Measurements from ENCODE around the gene ETV3.

Gene ETV3

DNA sequence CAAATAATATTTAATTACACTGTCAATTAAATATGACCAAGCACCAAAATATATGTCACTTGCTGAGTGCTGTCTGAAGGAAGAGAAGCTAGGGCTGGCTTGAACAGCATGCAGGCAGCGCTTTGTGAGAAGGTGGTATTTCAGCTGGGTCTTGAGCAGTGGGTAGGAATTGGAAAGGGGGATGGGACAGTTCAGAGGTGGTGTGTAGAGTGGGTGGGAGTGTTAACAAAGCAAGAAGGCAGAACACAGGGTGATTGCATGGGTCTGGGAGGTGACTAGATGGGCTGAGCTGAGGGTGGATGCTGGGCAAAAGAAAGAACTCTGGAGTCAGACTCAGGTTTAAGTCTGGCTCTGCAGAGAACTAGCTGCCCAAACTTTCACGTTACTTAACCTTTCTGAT is 14.3 kb upstream of the ETV3 start:
- Mint-ChIP-seq H3K27ac (no peak overlapping the region), H3K9me3 (no peaks in the 10 kb centered on the region), H3K36me3 (ENCODE audit: low read depth) (no peaks in the 10 kb centered on the region), H3K4me1 (ENCODE audit: low read depth) (peaks cover 52% of the 10 kb centered on the region), H3K27me3 (peaks cover 8% of the 10 kb centered on the region), H3K4me3 (no peak overlapping the region)

DNA sequence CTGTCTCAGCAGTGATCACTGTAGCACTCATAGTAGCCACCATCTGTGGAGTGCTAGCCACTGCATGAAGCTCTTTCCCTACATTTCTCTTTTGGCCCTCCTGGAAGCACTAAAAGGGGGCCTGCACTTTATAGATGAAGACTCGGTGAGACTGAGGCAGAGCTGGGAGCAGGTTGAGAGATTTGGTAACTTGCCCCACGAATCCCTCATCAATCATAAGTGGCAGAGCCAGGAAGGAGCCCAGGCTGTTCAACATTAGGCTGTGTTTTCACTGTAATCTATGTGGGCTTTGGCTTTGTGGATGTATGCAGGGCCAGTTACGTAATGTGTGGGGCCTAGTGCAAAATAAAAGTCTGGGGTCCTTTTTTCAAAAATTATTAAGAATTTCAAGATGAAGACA is 13.3 kb upstream of the ETV3 start:
- Mint-ChIP-seq H3K9me3 (no peaks in the 10 kb centered on the region), H3K4me1 (ENCODE audit: low read depth) (peaks cover 58% of the 10 kb centered on the region), H3K36me3 (ENCODE audit: low read depth) (no peaks in the 10 kb centered on the region), H3K27ac (no peak overlapping the region), H3K4me3 (no peak overlapping the region), H3K27me3 (no peaks in the 10 kb centered on the region)

DNA sequence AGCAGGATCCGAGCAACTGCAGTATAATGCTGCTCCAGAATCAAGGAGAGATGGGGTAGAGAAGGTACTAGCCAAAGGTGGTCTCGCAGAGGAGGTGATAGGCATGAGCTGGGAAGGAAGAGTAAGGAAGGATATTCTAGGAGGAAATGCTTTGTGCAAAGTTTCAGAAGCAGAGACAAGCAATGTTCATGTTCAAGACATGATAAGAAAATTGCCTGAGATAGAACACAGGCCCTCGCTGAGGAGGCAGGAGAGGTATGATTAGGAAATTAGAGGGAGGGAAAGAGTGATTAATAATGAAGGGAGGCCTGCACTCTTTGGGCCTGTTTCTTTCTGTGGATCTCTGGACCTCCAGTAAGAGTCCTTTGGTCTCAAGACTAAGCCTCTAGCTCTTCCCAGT is 12.9 kb upstream of the ETV3 start:
- Mint-ChIP-seq H3K4me3 (no peak overlapping the region), H3K27ac (no peak overlapping the region), H3K4me1 (ENCODE audit: low read depth) (peaks cover 58% of the 10 kb centered on the region)

DNA sequence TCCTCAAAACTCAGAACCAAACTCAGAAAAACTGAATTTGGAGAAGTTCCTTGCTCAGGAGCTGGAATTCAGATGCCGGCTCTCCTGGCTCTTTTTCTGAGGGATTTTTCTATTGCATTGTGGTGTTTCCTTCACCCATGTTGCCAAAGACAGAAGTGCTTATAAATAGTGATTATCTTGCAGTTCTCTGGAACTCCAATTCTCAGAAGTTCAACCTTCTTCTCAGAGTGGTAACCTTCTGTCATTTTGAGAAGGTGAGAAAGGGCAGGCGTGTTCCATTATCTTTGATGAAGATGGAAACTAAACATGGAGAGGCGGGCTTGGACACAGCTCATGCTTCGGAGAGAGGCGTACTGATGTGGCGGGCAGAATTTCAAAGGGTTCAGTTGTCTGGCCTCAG is 12.4 kb upstream of the ETV3 start:
- Mint-ChIP-seq H3K4me3 (no peak overlapping the region), H3K9me3 (no peaks in the 10 kb centered on the region), H3K27ac (no peak overlapping the region), H3K27me3 (no peaks in the 10 kb centered on the region), H3K36me3 (ENCODE audit: low read depth) (no peaks in the 10 kb centered on the region), H3K4me1 (ENCODE audit: low read depth) (peaks cover 54% of the 10 kb centered on the region)

More for the DNA sequence above, 12.9 kb upstream of the ETV3 start:
- Mint-ChIP-seq H3K27me3 (no peaks in the 10 kb centered on the region), H3K9me3 (no peaks in the 10 kb centered on the region), H3K36me3 (ENCODE audit: low read depth) (no peaks in the 10 kb centered on the region)

DNA sequence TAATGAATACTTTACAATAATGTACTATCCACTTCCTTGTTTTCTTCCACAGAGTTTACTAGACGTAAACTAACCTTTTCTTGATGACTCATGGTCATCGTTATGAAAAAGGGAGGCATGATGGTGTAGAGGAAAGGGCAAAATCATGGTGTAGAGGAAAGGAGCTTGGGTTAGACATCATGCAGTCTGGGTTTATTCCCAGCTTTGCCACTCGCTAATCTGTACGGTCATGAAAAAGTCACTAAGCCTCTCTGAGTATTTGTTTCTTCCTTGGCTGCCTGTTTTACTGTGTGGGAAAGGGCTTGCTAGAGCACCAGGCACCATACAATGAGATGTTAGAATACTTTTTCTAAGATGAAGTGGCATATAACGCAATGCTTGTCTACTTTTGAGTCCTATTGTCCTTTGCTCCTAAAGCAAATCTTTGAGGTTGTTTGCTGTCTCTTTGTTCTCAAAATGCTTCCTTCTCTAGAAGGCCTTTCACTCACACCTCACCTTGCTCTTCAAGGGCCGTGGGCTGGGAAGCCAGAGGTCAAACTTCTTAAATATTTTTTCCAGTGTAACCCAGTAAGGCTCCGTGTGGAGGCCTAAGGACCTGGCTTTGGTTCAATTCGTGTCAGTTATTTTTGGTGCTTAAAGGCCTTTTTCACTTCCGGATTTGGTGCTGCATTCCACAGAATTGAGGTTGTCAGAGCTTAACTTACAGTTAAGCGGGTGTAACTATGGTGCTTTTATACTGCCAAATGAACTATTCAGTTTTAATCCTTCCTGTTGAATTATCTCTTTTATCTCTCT is 9.9 kb upstream of the ETV3 start:
- Mint-ChIP-seq H3K27ac (peak overlapping the region; percentile 26), H3K9me3 (no peaks in the 10 kb centered on the region), H3K36me3 (ENCODE audit: low read depth) (no peaks in the 10 kb centered on the region), H3K4me1 (ENCODE audit: low read depth) (peaks cover 40% of the 10 kb centered on the region), H3K27me3 (no peaks in the 10 kb centered on the region), H3K4me3 (no peak overlapping the region)

DNA sequence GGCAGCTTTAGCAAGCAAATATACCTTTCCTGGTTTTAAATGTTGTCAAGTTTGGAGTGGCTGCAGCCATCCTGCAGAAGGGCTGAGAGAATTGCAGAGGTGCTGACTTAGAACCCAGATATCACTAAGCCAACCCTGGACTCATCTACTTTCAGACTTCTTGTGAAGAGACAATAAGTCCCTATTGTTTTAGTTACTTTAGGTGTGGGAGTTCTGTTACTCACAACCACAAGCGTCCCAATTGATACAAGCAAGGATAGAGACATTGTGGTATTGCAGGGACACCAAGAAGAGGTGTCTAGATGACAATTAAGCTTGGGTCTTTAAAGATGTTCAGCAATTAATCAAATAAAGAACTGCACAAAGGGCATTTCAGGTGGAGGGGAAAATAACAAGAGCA is 8.8 kb upstream of the ETV3 start:
- Mint-ChIP-seq H3K27me3 (no peaks in the 10 kb centered on the region), H3K9me3 (no peaks in the 10 kb centered on the region), H3K4me3 (no peak overlapping the region), H3K36me3 (ENCODE audit: low read depth) (no peaks in the 10 kb centered on the region), H3K27ac (peak overlapping the region; percentile 4), H3K4me1 (ENCODE audit: low read depth) (peaks cover 38% of the 10 kb centered on the region)

DNA sequence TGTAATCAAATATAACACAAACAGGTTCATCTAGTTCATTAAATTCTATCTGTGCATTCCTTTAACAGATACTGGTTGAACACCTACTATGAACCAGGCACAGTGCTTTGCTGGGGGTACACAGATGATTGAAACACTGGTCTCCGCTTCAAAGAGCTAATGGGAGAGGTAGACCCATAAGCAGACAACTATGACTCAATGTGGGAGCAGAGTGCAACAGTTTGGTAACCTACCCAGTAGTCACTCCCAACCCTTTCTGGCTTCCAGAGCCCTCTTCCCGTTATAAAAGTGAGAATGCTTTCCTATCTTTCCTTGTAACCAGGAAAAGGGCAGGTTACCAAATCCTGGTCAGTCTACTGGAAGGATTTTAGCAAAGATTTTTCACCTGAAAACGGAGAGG is 8.0 kb upstream of the ETV3 start:
- Mint-ChIP-seq H3K27ac (no peak overlapping the region), H3K4me3 (no peak overlapping the region), H3K4me1 (ENCODE audit: low read depth) (peaks cover 46% of the 10 kb centered on the region), H3K27me3 (no peaks in the 10 kb centered on the region), H3K36me3 (ENCODE audit: low read depth) (no peaks in the 10 kb centered on the region), H3K9me3 (no peaks in the 10 kb centered on the region)

DNA sequence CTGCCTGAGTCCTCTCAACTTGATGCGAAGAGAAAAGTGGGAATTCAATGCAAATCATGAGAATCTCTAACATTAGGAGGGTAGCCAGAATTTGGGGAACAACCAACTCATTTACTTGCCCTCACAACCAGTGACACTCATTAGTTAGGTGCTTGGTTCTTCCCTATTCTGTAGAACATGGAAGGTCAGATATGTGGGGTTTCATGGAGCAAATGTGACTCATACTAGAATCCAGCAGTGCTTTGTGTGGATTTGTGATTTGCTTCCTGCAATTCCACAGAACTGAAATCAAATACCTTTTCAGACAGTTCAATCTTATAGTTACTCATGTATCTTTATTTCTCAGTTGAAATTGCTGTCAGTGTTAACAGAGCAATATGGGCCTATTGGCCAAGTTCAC is 6.9 kb upstream of the ETV3 start:
- no peaks in the 10 kb centered on the region for H3K27me3 Mint-ChIP-seq
- no peak overlapping the region for H3K4me3 Mint-ChIP-seq
- H3K4me1 Mint-ChIP-seq (ENCODE audit: low read depth), result peaks cover 47% of the 10 kb centered on the region
- no peaks in the 10 kb centered on the region for H3K9me3 Mint-ChIP-seq
- H3K36me3 Mint-ChIP-seq (ENCODE audit: low read depth), result no peaks in the 10 kb centered on the region
- no peak overlapping the region for H3K27ac Mint-ChIP-seq

DNA sequence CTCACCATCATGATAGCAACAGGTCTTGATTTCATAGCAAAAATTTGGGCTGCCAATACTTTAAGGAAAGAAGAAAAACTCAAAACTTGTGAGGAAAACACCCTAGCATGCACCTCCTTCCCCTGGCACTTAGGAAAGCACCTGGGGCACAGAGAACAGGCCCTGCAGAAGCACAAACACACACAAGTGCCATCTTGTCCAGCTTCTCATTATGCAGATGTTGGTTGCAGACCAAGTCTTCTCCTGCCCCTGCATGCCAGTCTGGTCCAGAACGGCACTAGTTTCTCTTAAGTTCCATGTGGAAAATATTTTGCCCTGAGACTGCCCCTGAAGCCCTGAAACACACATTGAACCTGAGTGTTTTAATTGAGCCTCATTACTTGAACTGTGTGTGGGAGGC is 6.3 kb upstream of the ETV3 start:
- no peak overlapping the region for H3K27ac Mint-ChIP-seq
- H3K4me3 Mint-ChIP-seq, result no peak overlapping the region
- H3K36me3 Mint-ChIP-seq (ENCODE audit: low read depth), result no peaks in the 10 kb centered on the region
- H3K4me1 Mint-ChIP-seq (ENCODE audit: low read depth), result peaks cover 52% of the 10 kb centered on the region
- no peaks in the 10 kb centered on the region for H3K9me3 Mint-ChIP-seq
- H3K27me3 Mint-ChIP-seq, result no peaks in the 10 kb centered on the region

DNA sequence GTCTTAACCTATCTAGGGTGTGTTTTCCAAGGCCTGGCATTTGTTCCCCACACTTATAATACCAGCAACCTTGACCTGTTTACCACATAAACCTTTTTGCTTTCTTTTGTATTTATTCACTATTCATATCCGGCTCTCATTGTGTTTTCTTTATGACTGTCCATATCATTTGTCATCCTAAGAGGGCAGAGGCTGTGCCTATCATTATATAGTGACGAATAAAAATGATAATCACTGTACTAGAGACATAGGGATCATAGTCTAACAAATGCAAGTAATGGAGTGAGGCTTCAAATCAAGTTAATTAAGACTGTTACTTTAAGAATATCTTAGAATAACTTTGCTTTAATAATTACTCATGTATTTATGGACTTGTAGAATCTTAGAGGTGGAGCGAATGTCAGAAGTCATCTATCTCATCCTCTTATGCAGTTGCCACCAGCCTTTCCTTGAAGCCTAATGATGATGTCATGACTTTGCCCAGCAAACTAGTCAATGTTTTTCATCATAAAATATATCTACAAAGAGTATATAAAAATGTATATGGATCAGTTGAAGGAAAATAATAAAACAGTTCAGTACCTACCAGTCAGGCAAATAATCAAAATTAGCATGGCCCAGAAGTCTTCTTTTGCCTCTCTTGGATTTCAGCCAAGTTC is 4.7 kb upstream of the ETV3 start:
- Mint-ChIP-seq H3K36me3 (ENCODE audit: low read depth) (no peaks in the 10 kb centered on the region), H3K4me1 (ENCODE audit: low read depth) (peaks cover 48% of the 10 kb centered on the region), H3K4me3 (no peak overlapping the region), H3K9me3 (no peaks in the 10 kb centered on the region), H3K27me3 (no peaks in the 10 kb centered on the region), H3K27ac (no peak overlapping the region)

DNA sequence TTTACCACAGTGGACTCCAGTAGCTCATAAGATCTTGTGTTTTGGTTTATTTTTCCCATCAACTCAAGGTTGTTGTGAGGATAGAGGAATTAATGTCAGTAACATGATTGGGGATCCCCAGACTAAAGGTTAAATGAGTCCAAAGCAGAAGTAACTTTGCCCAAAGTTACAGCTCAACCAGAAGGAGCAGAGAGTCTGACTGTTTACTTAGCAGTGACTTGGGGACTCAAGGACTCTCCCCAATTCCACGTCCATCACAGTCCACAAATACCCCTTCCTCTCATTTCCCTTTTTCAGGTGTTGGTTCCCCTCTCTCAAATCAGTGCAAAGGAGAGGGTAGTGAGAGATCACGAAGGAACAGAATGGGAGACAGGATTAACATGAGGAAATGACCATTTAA is 4.0 kb upstream of the ETV3 start:
- no peaks in the 10 kb centered on the region for H3K9me3 Mint-ChIP-seq
- peaks cover 42% of the 10 kb centered on the region for H3K4me1 Mint-ChIP-seq (ENCODE audit: low read depth)
- H3K36me3 Mint-ChIP-seq (ENCODE audit: low read depth), result peaks cover 6% of the 10 kb centered on the region
- H3K27ac Mint-ChIP-seq, result peak overlapping the region; percentile 23
- H3K27me3 Mint-ChIP-seq, result no peaks in the 10 kb centered on the region
- no peak overlapping the region for H3K4me3 Mint-ChIP-seq

DNA sequence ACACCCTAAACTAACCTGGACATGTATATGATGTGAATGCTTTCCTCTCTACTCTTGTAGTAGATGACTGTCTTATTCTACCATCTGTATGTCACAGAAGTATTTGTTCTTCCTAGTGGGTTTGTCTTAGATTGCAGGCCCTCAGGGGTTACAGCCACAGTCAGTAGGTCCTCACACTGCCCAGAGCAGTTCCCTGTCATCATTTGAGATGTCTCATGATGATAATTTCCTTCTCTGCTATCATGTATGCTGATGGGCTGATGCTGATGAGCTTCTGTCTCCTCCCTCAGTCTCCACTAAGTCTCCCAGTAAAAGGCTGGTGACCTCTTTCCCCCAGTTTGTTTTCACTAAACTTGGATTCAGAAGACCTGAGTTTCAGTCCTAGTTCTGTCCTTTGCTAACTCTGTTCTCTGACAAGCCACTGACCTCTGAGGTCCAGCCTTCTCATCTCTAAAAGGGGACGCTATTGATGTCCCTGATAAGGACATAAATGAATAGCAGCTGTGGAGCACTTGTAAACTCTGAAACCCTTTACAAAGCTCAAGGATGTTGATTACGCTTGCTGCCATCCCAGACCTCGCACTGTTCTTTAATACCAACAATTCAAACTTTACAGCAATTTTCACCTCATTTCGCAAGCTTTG is 3.1 kb upstream of the ETV3 start:
- Mint-ChIP-seq H3K4me1 (ENCODE audit: low read depth) (peaks cover 47% of the 10 kb centered on the region), H3K27me3 (no peaks in the 10 kb centered on the region), H3K36me3 (ENCODE audit: low read depth) (peaks cover 15% of the 10 kb centered on the region), H3K4me3 (peak overlapping the region; percentile 5), H3K27ac (peak overlapping the region; percentile 86), H3K9me3 (no peaks in the 10 kb centered on the region)

DNA sequence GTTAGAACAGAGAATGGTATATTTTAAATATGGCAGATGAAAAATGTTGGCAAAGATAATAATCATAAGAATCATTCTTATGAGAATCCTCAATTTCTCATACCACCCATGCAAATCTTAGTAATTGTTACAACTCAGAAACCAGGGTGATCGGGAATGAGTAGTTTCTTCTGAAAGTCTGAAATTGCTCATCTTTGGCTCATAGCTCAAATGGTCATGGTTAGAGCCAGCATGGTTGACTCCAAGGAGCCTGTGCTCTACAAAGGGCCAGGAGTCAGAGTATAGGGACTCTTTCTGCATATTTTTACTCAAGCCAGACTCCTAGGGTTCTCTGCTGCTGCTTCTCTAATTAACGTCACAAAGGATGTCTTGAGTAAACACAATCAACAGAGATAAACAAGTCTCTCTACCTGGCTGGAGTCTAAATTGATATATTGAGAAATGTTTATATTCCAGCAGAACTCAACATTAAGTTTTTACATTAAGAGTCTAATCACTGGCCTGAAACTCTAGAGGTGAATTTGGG is 1.9 kb upstream of the ETV3 start:
- Mint-ChIP-seq H3K9me3 (no peaks in the 10 kb centered on the region), H3K4me1 (ENCODE audit: low read depth) (peaks cover 59% of the 10 kb centered on the region), H3K36me3 (ENCODE audit: low read depth) (peaks cover 27% of the 10 kb centered on the region), H3K27ac (peak overlapping the region; percentile 86), H3K4me3 (peak overlapping the region; percentile 99), H3K27me3 (no peaks in the 10 kb centered on the region)

DNA sequence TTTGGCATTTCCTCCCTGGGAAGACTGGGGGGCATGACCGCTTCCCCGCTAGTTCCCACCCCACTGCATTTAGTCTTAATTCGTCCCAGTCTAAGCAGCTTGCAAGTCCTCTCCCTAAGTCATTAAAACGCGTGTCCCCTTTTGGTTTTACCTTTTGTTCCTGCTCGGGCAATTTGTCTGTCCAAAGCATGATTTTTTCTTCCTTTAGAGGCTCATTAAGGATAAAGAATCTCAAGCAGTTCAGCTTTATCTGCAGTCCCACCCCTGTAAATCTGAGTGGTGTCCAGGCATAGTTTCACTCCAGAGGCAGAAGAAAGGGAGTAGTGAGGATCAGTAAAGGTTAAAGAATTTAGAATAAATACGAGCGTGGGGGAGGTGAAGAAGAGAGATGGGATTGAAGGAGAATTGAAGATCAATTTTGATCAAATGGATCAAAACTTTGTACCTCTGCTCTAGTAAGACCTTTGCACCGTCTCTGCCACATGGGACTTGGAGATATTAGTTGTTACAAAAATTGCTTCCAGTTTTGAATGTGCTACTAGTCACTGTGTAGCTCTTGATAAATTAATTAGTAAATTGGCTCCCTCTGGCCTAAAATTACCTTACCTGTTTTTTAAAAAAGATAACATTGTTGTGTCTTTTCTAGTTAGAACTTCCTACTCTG is 989 bp upstream of the ETV3 start:
- Mint-ChIP-seq H3K27ac (peak overlapping the region; percentile 86), H3K9me3 (no peaks in the 10 kb centered on the region), H3K27me3 (no peaks in the 10 kb centered on the region)

More for the DNA sequence above, 989 bp upstream of the ETV3 start:
- Mint-ChIP-seq H3K36me3 (ENCODE audit: low read depth) (peaks cover 37% of the 10 kb centered on the region), H3K4me1 (ENCODE audit: low read depth) (peaks cover 68% of the 10 kb centered on the region), H3K4me3 (peak overlapping the region; percentile 99)

Data from stimulated activated naive CD8-positive, alpha-beta T cell treated with anti-CD3 and anti-CD28 coated beads, Interleukin-15, Interleukin-2, amounts not matched to agents 100 ng/mL and 50 ng/mL, for 24 hours (primary cell).